Muscle layer of colon (tissue), 2 donors: ENCODE measurements around the gene AK8.

Experiments
- H3K27ac ChIP-seq: one replicate; pipeline ENCODE4 v1.7.0; 2013; ENCODE audit warnings: low read depth, mild to moderate bottlenecking, low read length, moderate library complexity
- H3K27me3 ChIP-seq, 2 donors: one replicate each; pipeline ENCODE4 v1.7.0; 2013; ENCODE audit warnings: low read length in 2 of 2, mild to moderate bottlenecking in 2 of 2; ENCODE audit not compliant: insufficient read depth in 2 of 2, control insufficient read depth in 1 of 2
- H3K36me3 ChIP-seq: one replicate; pipeline ENCODE4 v1.7.0; 2013; ENCODE audit warnings: mild to moderate bottlenecking, low read length; ENCODE audit not compliant: insufficient read depth
- H3K4me1 ChIP-seq: one replicate; pipeline ENCODE4 v1.7.0; 2013; ENCODE audit warnings: mild to moderate bottlenecking, low read length; ENCODE audit not compliant: insufficient read depth
- H3K4me3 ChIP-seq, 2 donors: one replicate each; pipeline ENCODE4 v1.7.0; 2013; ENCODE audit warnings: low read length in 2 of 2, low read depth in 1 of 2, mild to moderate bottlenecking in 1 of 2, moderate library complexity in 1 of 2
- H3K9ac ChIP-seq: one replicate; pipeline ENCODE4 v1.7.0; 2013; ENCODE audit warnings: low read length
- H3K9me3 ChIP-seq: one replicate; pipeline ENCODE4 v1.7.0; 2013; ENCODE audit warnings: mild to moderate bottlenecking, low read length
- donor health status: abdominal sarcoma.
- donor health status: Adenocarcinoma of cecum.

AK8 gene

DNA sequence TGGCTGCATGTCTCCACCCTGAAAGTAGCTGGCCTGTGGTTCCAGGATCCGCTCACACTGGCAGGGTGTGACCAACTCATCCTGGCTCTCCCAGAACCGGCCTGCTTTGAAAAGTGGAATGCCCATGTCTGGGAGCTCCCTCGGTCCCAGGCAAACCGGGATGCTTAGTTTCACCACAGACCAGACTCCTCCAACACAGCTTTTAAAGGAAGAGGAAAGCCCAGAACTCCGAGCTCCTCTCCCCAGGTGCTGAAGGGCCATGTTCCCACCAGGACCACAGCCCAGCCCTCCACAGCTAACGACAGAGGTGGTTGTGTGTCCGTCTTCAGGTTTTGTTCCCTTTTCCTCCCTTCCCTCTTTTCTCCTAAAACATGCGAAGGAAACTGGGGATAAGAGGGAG is 169.8 kb downstream of the AK8 start:
- no peaks in the 10 kb centered on the region for H3K4me1 ChIP-seq
- no peaks in the 10 kb centered on the region for H3K27me3 ChIP-seq
- H3K27ac ChIP-seq, result no peak overlapping the region
- no peaks in the 10 kb centered on the region for H3K36me3 ChIP-seq
- no peaks in the 10 kb centered on the region for H3K9me3 ChIP-seq
- no peak overlapping the region for H3K9ac ChIP-seq
- no peak overlapping the region for H3K4me3 ChIP-seq

DNA sequence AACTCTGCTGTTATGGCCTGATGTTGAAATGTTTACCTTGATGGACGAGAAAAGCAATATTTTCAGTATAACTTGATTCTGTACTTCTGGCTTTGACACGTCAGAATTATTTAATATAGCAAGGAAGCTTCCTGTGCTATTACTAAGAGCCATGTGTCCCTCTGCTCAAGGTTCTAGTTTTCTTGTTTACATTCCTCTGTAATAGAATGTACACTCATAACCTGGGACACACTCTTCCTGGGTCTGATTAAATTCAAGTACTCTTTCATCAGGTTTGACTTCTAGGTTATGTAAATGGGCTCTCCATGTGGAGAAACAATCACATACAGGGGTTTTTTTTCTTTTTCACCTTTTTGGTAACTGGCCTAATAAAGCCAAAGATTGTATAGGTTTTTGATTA is 174.7 kb downstream of the AK8 start:
- H3K4me3 ChIP-seq, result no peak overlapping the region
- H3K4me1 ChIP-seq, result no peaks in the 10 kb centered on the region
- H3K27ac ChIP-seq, result no peak overlapping the region
- H3K9me3 ChIP-seq, result no peaks in the 10 kb centered on the region
- no peaks in the 10 kb centered on the region for H3K36me3 ChIP-seq
- no peaks in the 10 kb centered on the region for H3K27me3 ChIP-seq
- H3K9ac ChIP-seq, result no peak overlapping the region

DNA sequence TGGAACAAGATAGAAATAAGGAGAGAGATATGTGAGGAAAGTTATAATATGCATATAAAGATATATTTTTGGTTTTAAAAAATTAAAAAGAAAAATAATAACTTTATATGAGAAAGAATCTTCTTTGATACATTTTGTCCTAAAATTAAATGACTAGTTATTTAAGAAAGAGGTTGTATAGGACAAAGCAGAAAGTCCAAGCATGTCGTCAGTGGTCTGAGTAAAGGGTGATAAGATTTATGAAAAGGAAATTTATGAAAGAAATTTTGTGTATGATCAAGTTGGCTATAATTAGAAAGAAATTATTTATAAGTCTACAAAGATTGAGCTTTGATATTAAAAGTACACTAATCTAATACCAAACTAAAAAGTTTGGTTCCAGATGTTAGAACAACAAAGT is 175.8 kb downstream of the AK8 start:
- H3K27ac ChIP-seq, result no peak overlapping the region
- no peak overlapping the region for H3K9ac ChIP-seq
- H3K9me3 ChIP-seq, result no peaks in the 10 kb centered on the region
- H3K4me3 ChIP-seq, result no peak overlapping the region
- no peaks in the 10 kb centered on the region for H3K27me3 ChIP-seq
- no peaks in the 10 kb centered on the region for H3K4me1 ChIP-seq
- no peaks in the 10 kb centered on the region for H3K36me3 ChIP-seq

- Histone ChIP-seq H3K36me3 (no peaks in the 10 kb centered on the region), H3K27me3 (no peaks in the 10 kb centered on the region), H3K9me3 (no peaks in the 10 kb centered on the region), H3K4me3 (no peak overlapping the region), H3K27ac (no peak overlapping the region), H3K4me1 (no peaks in the 10 kb centered on the region), H3K9ac (no peak overlapping the region)
Observed at GRCh38 chr9:132699956-132700355, 178.1 kb downstream of the AK8 start.

- Histone ChIP-seq H3K4me1 (no peaks in the 10 kb centered on the region), H3K36me3 (no peaks in the 10 kb centered on the region), H3K9ac (no peak overlapping the region)
Observed at GRCh38 chr9:132698989-132699388, 179.1 kb downstream of the AK8 start.

GRCh38 chr9:132697230-132697629 is 180.9 kb downstream of the AK8 start:
- H3K9ac ChIP-seq, result no peak overlapping the region
- H3K36me3 ChIP-seq, result no peaks in the 10 kb centered on the region
- no peak overlapping the region for H3K27ac ChIP-seq
- H3K27me3 ChIP-seq, result no peaks in the 10 kb centered on the region
- no peaks in the 10 kb centered on the region for H3K9me3 ChIP-seq
- H3K4me3 ChIP-seq, result no peak overlapping the region
- no peaks in the 10 kb centered on the region for H3K4me1 ChIP-seq

More at GRCh38 chr9:132698989-132699388, 179.1 kb downstream of the AK8 start:
- Histone ChIP-seq H3K9me3 (no peaks in the 10 kb centered on the region), H3K27me3 (no peaks in the 10 kb centered on the region), H3K27ac (no peak overlapping the region), H3K4me3 (no peak overlapping the region)

GRCh38 chr9:132694144-132694543 is 183.9 kb downstream of the AK8 start:
- H3K4me1 ChIP-seq, result no peaks in the 10 kb centered on the region
- no peaks in the 10 kb centered on the region for H3K9me3 ChIP-seq
- no peak overlapping the region for H3K27ac ChIP-seq
- peaks cover 12% of the 10 kb centered on the region for H3K36me3 ChIP-seq
- no peaks in the 10 kb centered on the region for H3K27me3 ChIP-seq
- H3K4me3 ChIP-seq, result no peak overlapping the region
- no peak overlapping the region for H3K9ac ChIP-seq

- Histone ChIP-seq H3K27me3 (no peaks in the 10 kb centered on the region), H3K4me1 (no peaks in the 10 kb centered on the region), H3K27ac (no peak overlapping the region), H3K9me3 (no peaks in the 10 kb centered on the region), H3K9ac (no peak overlapping the region), H3K4me3 (no peak overlapping the region), H3K36me3 (peaks cover 42% of the 10 kb centered on the region)
Observed at GRCh38 chr9:132690696-132691095, 187.4 kb downstream of the AK8 start.

DNA sequence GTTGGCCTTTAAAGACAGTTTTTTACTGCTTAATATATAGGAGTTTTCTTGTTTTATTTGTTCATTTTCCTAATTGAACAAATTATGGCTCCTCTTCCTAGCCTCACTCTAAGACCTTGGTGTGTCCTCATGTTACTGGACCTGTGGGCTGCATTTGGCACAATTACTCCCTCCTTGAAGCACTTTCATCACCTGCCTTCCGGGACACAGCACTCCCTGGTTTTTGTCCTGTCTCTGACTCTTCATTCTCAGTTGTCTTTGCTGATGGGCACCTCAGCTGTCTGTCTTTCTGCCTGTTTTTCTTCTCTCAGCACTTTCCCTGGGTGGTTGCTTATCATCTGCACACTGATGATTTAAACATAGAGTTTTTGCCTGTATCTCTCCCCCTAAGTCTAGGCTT is 194.2 kb downstream of the AK8 start:
- no peaks in the 10 kb centered on the region for H3K9me3 ChIP-seq
- H3K27ac ChIP-seq, result no peak overlapping the region
- H3K4me1 ChIP-seq, result no peaks in the 10 kb centered on the region
- H3K4me3 ChIP-seq, result no peak overlapping the region
- H3K27me3 ChIP-seq, result no peaks in the 10 kb centered on the region
- H3K9ac ChIP-seq, result no peak overlapping the region
- peaks cover 61% of the 10 kb centered on the region for H3K36me3 ChIP-seq

- no peak overlapping the region for H3K27ac ChIP-seq
- no peaks in the 10 kb centered on the region for H3K27me3 ChIP-seq
- H3K9me3 ChIP-seq, result no peaks in the 10 kb centered on the region
- no peak overlapping the region for H3K9ac ChIP-seq
- H3K36me3 ChIP-seq, result peaks cover 54% of the 10 kb centered on the region
- H3K4me3 ChIP-seq, result no peak overlapping the region
- no peaks in the 10 kb centered on the region for H3K4me1 ChIP-seq
Observed at GRCh38 chr9:132681561-132681960, 196.5 kb downstream of the AK8 start.

GRCh38 chr9:132679946-132680625 is 198.0 kb downstream of the AK8 start:
- H3K9me3 ChIP-seq, result no peaks in the 10 kb centered on the region
- no peak overlapping the region for H3K4me3 ChIP-seq
- no peaks in the 10 kb centered on the region for H3K4me1 ChIP-seq
- no peaks in the 10 kb centered on the region for H3K27me3 ChIP-seq
- H3K36me3 ChIP-seq, result peaks cover 39% of the 10 kb centered on the region
- H3K27ac ChIP-seq, result no peak overlapping the region
- H3K9ac ChIP-seq, result no peak overlapping the region

DNA sequence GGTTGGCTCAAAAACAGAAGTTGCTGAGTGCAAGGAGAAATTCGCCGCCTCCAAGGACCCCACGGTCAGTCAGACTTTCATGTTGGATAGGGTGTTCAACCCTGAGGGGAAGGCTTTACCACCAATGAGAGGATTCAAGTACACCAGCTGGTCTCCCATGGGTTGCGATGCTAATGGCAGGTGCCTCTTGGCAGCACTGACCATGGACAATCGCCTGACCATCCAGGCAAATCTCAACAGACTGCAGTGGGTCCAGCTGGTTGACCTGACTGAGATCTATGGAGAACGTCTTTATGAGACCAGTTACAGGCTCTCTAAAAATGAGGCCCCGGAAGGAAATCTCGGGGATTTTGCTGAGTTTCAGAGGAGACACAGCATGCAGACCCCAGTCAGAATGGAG is 200.1 kb downstream of the AK8 start:
- Histone ChIP-seq H3K9me3 (no peaks in the 10 kb centered on the region), H3K36me3 (peaks cover 28% of the 10 kb centered on the region), H3K4me1 (peaks cover 6% of the 10 kb centered on the region), H3K4me3 (no peak overlapping the region), H3K9ac (no peak overlapping the region), H3K27ac (no peak overlapping the region), H3K27me3 (no peaks in the 10 kb centered on the region)
